Measurements from ENCODE around the gene KRTAP5-11.
"Not testable (repeated sequence)": the region's sequence is repeated elsewhere in the genome, so short reads cannot be mapped to it uniquely, and the experiment has no call there.

GRCh38 chr11:71623226-71623625 lies 40.6 kb upstream of the KRTAP5-11 start:
- TF ChIP-seq CTCF (IDR thresholded peaks at IDR 0.05; ENCODE audit: poor library complexity, severe bottlenecking); EP300 (conservative IDR thresholded peaks at IDR 0.05; ENCODE audit: poor library complexity, severe bottlenecking); REST (IDR thresholded peaks at IDR 0.05; ENCODE audit: borderline replicate concordance); MXI1 (conservative IDR thresholded peaks at IDR 0.05; ENCODE audit: poor library complexity, severe bottlenecking); EZH2 (IDR thresholded peaks at IDR 0.05; ENCODE audit: borderline replicate concordance, insufficient read depth, low read length, poor library complexity, severe bottlenecking); TAF1 (IDR thresholded peaks at IDR 0.05; ENCODE audit: low read depth); SMC3 (conservative IDR thresholded peaks at IDR 0.05; ENCODE audit: poor library complexity); POLR2AphosphoS5 (IDR thresholded peaks at IDR 0.05); RAD21 (conservative IDR thresholded peaks at IDR 0.05): not testable (repeated sequence)

All from neural cell (in vitro differentiated cells).